NCI-H1092 treated with DMSO at 0.1 percent for 48 hours (cell line): ENCODE results near the gene PRRT3.
"Not testable (repeated sequence)": the region's sequence is repeated elsewhere in the genome, so short reads cannot be mapped to it uniquely, and the experiment has no call there.

Experiments used
- DNase-seq: peaks from one replicate; lab custom pipeline; 2025; lab: John Stamatoyannopoulos, UW

PRRT3 gene

DNA sequence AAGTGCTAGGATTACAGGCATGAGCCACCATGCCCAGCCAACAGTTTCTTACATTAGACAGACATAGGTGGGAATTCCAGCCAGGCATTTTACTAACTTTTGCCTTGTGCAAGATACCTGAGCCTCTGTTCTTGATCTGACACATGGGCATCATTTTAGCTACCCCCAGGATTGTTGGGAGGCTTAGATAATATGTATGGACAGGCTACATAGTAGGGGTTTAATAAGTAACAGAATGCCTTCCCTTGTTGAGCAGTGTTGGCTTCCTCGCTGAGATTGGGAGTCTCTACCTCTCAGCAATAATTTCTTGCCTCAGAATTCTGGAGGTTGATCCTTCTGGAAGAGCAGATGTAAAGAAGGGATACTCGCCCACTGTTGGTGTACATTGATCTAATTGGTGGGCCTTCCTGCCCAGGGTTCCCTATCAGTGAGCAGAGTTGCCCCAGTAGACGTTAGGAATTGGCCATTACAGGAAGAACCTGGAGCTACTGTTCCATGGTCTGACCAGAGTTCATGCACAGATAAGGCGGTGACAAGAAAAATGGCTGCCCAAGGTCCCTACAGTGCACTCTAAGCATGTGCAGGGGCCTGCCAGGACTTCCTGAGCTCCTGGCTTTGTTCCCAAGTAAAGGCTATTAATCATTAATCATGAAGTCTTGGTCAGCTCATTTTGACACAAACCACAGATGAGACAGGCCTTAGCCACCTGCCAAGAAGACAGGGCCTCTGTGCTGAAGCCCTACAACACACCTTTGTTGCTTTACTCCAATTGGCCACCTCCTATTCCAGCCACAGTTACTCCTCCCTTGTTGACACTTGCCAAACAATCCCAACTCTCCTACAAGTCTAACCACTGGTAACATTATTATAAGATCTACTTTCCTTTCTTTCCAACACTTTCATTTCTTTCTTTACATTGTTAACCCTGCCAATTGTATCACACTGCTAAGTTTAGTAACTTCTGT, 54.5 kb downstream of the PRRT3 start:
- no peak for DNase-seq

DNA sequence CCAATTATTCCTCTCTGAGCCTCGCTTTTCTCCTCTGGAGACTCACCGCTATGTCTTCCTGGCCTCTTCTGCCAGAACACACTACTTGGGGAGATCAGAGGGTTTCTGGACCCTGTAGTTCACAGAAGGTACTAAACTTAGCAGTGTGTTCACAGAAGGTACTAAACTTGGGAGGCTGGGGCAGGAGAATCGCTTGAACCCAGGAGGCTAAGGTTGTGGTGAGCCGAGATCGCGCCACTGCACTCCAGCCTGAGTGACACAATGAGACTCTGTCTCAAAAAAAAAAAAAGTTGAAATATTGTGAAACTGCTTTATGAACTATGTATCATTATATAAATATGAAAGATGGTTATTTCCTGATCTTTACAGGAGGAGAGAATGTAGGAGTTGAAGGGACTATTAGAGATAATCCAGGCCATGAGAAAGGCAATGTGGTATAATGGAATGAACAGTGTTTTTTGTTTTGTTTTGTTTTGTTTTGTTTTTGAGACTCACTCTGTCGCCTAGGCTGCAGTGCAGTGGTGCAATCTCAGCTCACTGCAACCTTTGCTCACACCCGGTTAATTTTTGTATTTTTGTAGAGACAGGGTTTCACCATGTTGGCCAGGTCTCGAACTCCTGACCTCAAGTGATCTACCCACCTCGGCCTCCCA, 55.3 kb downstream of the PRRT3 start:
- not testable (repeated sequence) for DNase-seq

DNA sequence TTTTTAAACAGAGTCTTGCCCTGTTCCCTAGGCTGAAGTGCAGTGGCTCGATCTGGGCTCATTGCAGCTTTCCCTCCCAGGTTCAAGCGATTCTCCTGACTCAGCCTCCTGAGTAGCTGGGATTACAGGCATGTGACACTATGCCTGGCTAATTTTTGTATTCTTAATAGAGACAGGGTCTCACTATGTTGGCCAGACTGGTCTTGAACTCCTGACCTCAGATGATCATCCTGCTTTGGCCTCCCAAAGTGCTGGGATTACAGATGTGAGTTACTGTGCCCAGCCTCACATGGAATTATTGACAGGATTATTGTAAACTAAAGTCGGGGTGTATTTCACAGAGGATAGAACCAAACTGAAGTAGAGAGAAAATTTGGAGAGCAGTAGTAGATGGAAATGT, 56.5 kb downstream of the PRRT3 start:
- not testable (repeated sequence) for DNase-seq
